Measurements from ENCODE around the gene ATAD3B. TPM values are rescaled to one million over a fixed set of nuclear protein-coding genes. Genes with fewer than 3 reads are reported as not detected.

Gene ATAD3B
- total RNA-seq, 1 experiment from 2014 or later: 62.9 TPM

- Histone ChIP-seq H3K79me2 (ENCODE audit: insufficient read depth, low read length) (no peaks in the 10 kb centered on the region), H3K4me3 (replicated peaks in 1 of 2; ENCODE audit: low read depth in 1 of 2, low read length in 2 of 2) (no peak overlapping the region), H3K27me3 (ENCODE audit: insufficient read depth, low read length) (no peaks in the 10 kb centered on the region), H3K4me2 (ENCODE audit: low read length) (no peak overlapping the region), H3K27ac (ENCODE audit: low read depth, low read length) (no peak overlapping the region), H4K20me1 (ENCODE audit: insufficient read depth) (no peaks in the 10 kb centered on the region), H3K36me3 (ENCODE audit: control insufficient read depth in 1 of 2, insufficient read depth in 2 of 2, low read length in 2 of 2) (no peaks in the 10 kb centered on the region), H3K4me1 (ENCODE audit: control insufficient read depth in 1 of 2, insufficient read depth in 2 of 2, low read length in 2 of 2) (peaks cover 33 to 56% of the 10 kb centered on the region in 2 experiments), H3K9ac (ENCODE audit: low read length) (no peak overlapping the region), H3K9me3 (ENCODE audit: control insufficient read depth in 1 of 2, insufficient read depth in 1 of 2, low read depth in 1 of 2, low read length in 2 of 2) (no peaks in the 10 kb centered on the region), H2AFZ (ENCODE audit: low read depth, low read length, poor library complexity, severe bottlenecking) (no peak overlapping the region), H3K9me2 (ENCODE audit: insufficient read depth) (no peaks in the 10 kb centered on the region)
- TF ChIP-seq EZH2phosphoT487 (IDR thresholded peaks at IDR 0.05; ENCODE audit: borderline replicate concordance): no peak
- no peak for TF ChIP-seq CEBPB (IDR thresholded peaks at IDR 0.05; ENCODE audit: low read depth)
- TF ChIP-seq ZNF274 (IDR thresholded peaks at IDR 0.05; ENCODE audit: low read depth, low read length): no peak
- no peak for TF ChIP-seq ATF3 (IDR thresholded peaks at IDR 0.05)
- TF ChIP-seq JUND (IDR thresholded peaks at IDR 0.05): no peak
- TF ChIP-seq EZH2 (IDR thresholded peaks at IDR 0.05): no peak
- TF ChIP-seq CTCF (IDR thresholded peaks at IDR 0.05 in 2 of 3, conservative IDR thresholded peaks at IDR 0.05 in 1 of 3; ENCODE audit: borderline replicate concordance in 1 of 3, insufficient read depth in 1 of 3, low read depth in 2 of 3, low read length in 2 of 3): no peak
- no peak for TF ChIP-seq FOSL1 (IDR thresholded peaks at IDR 0.05; ENCODE audit: low read depth)
- TF ChIP-seq EGR1 (IDR thresholded peaks at IDR 0.05; ENCODE audit: low read depth): no peak
- TF ChIP-seq REST (IDR thresholded peaks at IDR 0.05; ENCODE audit: low read depth): no peak
- no peak for TF ChIP-seq ZBTB33 (IDR thresholded peaks at IDR 0.05; ENCODE audit: extremely low read depth, insufficient replicate concordance, low read length)
- no peak for TF ChIP-seq CBX3 (IDR thresholded peaks at IDR 0.05; ENCODE audit: low read depth)
- TF ChIP-seq SP1 (IDR thresholded peaks at IDR 0.05; ENCODE audit: low read depth): no peak
- no peak for TF ChIP-seq POLR2AphosphoS5 (IDR thresholded peaks at IDR 0.05; ENCODE audit: low read depth, low read length)
- TF ChIP-seq YY1 (IDR thresholded peaks at IDR 0.05; ENCODE audit: extremely low read depth, insufficient replicate concordance, low read depth, low read length): no peak
- TF ChIP-seq RAD21 (IDR thresholded peaks at IDR 0.05; ENCODE audit: low read depth): no peak
- no peak for TF ChIP-seq SRF (IDR thresholded peaks at IDR 0.05; ENCODE audit: low read depth)
- TF ChIP-seq SIN3A (IDR thresholded peaks at IDR 0.05; ENCODE audit: low read depth): no peak
- TF ChIP-seq ZFX (IDR thresholded peaks at IDR 0.05): no peak
- no peak for TF ChIP-seq MAX (IDR thresholded peaks at IDR 0.05)
- ChIA-PET POLR2A (no interaction called here), CTCF (no interaction called here), RAD21 (ENCODE audit: low non-redundant PET in 1 of 2, low total read pairs in 2 of 2, uncharacterized antibody in 2 of 2, unreplicated experiment in 2 of 2) (no interaction called here)
- DNase-seq (ENCODE audit: low read depth, low spot score) (no peak), ATAC-seq (no peak)
- BruUV-seq (replicated peaks): no TSS peak
- intact Hi-C loops (cut with micrococcal nuclease): no loop called here
Measured at GRCh38 chr1:1427820-1428148, 43.8 kb upstream of the ATAD3B start.
